Endothelial cell of umbilical vein (primary cell): ENCODE data around the gene KCTD5.
"Not testable (repeated sequence)": the region's sequence is repeated elsewhere in the genome, so short reads cannot be mapped to it uniquely, and the experiment has no call there.

ENCODE experiments used
- EZH2 ChIP-seq: IDR thresholded peaks from 2 replicates; pipeline ENCODE4 v1.6.1; 2012; ENCODE audit warnings: borderline replicate concordance, low read depth, mild to moderate bottlenecking, moderate library complexity, low read length, inconsistent platforms; ENCODE audit not compliant: severe bottlenecking
- JUN ChIP-seq: IDR thresholded peaks from 2 replicates; pipeline ENCODE4 v1.6.1; 2011; ENCODE audit warnings: borderline replicate concordance, low read depth; ENCODE audit not compliant: insufficient read length, insufficient read depth
- MYC ChIP-seq: IDR thresholded peaks from one replicate; pipeline ENCODE4 v1.6.1; 2011; ENCODE audit warnings: mild to moderate bottlenecking, low read depth, low read length
- POLR2A ChIP-seq: IDR thresholded peaks from 2 replicates; pipeline ENCODE4 v1.6.1; 2012; ENCODE audit warnings: low read depth, mild to moderate bottlenecking, control low read depth, low read length
- POLR2AphosphoS5 ChIP-seq: IDR thresholded peaks from 2 replicates; pipeline ENCODE4 v1.6.1; 2012; ENCODE audit warnings: low read depth, mild to moderate bottlenecking, control low read depth, low read length, moderate library complexity; ENCODE audit not compliant: insufficient read depth
- TF ChIP-seq, protein P1 (sequence below), 2 donors: IDR thresholded peaks; 1 replicate in 1 of 2; 2 replicates in 1 of 2; pipeline ENCODE4 v1.5.1; 2011; ENCODE audit warnings: low read length in 2 of 2, mild to moderate bottlenecking in 2 of 2, moderate library complexity in 2 of 2, control low read depth in 1 of 2, inconsistent platforms in 1 of 2, low read depth in 1 of 2; ENCODE audit not compliant: insufficient read depth in 1 of 2; ENCODE audit errors: extremely low read depth in 1 of 2

GRCh38 chr16:2654949-2655348 is 27.4 kb upstream of the KCTD5 start:
- TF ChIP-seq POLR2AphosphoS5, MYC, EZH2, POLR2A, JUN: not testable (repeated sequence)
- TF ChIP-seq, protein P1, sequence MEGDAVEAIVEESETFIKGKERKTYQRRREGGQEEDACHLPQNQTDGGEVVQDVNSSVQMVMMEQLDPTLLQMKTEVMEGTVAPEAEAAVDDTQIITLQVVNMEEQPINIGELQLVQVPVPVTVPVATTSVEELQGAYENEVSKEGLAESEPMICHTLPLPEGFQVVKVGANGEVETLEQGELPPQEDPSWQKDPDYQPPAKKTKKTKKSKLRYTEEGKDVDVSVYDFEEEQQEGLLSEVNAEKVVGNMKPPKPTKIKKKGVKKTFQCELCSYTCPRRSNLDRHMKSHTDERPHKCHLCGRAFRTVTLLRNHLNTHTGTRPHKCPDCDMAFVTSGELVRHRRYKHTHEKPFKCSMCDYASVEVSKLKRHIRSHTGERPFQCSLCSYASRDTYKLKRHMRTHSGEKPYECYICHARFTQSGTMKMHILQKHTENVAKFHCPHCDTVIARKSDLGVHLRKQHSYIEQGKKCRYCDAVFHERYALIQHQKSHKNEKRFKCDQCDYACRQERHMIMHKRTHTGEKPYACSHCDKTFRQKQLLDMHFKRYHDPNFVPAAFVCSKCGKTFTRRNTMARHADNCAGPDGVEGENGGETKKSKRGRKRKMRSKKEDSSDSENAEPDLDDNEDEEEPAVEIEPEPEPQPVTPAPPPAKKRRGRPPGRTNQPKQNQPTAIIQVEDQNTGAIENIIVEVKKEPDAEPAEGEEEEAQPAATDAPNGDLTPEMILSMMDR (IDR thresholded peaks at IDR 0.05; ENCODE audit: extremely low read depth in 1 of 2, insufficient read depth in 1 of 2, low read depth in 1 of 2, low read length in 2 of 2), result not testable (repeated sequence)
